COLO829 (cell line): ENCODE data around the gene HSBP1L1.
A peak's percentile ranks its signal among the peaks of the same experiment; 100 is the strongest.
"Not testable (repeated sequence)": the region's sequence is repeated elsewhere in the genome, so short reads cannot be mapped to it uniquely, and the experiment has no call there.

Experiments used
- DNase-seq: peaks from one replicate; pipeline ENCODE4 v3.0.0; 2012; ENCODE audit warnings: low spot score

Gene HSBP1L1

DNA sequence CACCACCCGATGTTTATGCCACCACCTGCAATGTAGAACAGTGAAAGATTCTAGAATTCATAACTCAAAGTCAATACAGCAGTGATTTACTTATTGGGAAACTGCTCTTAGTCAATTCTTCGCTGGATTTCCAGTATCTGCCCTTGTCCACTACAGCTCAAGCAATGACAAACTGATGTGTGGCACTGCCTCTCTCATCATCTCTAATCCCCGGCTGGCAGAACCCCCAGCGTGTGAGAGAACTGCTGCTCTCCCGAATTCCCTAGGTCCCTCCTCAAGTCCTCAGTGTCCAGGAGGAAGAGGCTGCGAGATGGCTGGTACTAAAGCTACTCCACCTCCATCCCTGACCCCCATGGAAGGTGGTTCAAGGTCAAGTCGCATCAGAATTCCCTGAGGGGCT is 22.3 kb downstream of the HSBP1L1 start:
- DNase-seq: no peak

DNA sequence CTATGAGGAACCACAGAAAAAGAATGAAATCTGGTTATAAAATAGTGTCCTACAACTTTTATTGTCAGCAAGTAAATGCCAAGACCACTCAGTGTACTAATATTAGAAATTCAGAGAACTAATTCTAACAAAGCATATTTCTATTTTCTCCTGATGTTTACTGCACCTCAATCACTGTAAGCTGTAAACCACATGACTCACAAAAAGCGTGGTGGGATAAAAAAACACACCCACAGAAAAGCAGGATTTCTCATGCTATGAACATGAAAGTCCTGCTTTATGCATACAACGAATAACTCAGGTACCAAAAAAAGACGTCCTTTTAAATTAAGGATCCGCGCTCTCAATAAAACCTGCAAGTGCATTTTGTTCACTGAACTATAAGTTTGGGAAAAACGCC is 23.1 kb downstream of the HSBP1L1 start:
- DNase-seq: peak; percentile 21

DNA sequence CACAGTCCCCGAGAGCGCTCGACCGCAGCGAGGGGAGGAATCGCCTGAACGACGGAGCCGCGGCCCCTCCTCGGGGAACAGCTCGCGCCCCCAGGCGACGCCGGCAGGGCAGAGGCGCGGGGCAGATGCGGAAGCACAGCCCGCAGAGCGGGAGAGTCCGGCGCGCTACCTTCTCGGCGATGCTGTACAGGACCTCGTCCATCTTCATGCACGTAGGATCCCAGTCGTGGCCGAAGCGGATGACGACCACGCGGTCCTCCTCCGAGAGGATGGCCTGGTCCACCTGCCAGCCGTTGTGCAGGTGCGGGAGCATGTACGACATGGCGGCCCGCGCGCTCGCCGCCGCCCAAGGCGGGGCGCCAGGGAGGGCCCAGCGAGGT is 23.6 kb downstream of the HSBP1L1 start:
- no peak for DNase-seq

DNA sequence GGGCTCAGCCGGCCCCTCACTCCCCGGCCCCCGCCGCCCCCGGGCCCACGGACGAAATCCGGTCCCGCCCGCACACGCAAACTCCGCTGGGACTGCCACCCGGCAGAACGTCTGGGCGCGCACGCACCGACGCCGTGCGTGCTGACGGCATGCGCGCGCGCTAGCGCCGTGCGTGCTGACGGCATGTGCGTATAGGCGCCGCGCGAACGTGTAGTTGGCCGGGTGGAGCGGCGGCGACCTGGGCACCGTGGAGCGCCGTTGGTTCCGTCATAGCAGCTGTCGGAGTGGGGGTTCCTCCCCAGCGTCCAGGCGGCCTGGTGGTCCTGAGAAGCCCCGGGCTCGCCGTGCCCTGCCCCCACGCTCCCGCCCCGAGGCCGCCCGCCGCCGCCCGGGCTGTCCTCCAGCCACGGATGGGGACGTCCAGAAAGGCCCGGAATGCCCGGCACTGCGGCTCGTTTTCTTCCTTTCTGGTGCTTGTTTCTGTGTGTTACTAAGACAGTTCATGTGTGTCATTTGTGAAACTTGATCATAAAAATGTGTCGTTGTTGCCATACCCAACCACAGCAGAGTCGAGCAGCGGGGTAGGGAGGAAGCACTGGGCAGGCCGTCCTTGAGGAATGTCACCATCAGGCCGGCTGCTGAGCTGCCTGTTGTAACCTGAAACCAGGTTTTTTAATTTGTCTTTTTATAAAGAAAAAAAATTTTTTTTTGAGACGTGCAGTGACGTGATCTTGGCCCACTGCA is 24.2 kb downstream of the HSBP1L1 start, which contains the start of gene TXNL4A:
Gene TXNL4A, minus strand, starts transcription at position 113 of the 744 bp plus-strand sequence. CDS start 171 bp downstream, outside the sequence.
- peak; percentile 56 for DNase-seq

DNA sequence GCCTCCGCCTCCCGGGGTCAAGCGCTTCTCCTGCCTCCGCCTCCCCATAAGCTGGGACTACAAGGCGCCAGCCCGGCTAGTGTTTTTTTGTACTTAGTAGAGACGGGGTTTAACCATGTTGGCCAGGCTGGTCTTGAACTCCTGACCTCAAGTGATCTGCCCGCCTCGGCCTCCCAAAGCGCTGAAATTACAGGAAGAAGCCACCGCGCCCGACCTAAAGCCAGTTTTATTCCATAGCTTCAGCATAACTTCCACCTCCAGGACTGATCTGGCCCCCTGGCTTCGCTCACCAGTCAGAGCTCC is 24.7 kb downstream of the HSBP1L1 start:
- DNase-seq: no peak

DNA sequence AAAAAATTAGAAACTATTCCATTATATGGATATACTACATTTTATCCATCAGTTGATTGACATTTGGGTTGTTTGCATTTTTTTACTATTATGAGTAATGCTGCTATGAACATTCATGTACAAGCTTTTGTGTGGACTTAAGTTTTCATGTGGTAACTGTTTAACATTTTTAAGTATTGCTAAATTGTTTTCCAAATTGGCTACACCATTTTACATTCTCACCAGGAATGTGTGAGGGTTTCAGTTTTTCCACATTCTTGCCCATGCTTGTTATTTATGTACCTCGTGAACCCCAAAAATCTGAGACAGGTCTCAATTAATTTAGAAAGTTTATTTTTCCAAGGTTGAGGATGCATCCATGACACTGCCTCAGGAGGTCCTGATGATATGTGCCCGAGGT is 27.1 kb downstream of the HSBP1L1 start:
- DNase-seq: no peak

DNA sequence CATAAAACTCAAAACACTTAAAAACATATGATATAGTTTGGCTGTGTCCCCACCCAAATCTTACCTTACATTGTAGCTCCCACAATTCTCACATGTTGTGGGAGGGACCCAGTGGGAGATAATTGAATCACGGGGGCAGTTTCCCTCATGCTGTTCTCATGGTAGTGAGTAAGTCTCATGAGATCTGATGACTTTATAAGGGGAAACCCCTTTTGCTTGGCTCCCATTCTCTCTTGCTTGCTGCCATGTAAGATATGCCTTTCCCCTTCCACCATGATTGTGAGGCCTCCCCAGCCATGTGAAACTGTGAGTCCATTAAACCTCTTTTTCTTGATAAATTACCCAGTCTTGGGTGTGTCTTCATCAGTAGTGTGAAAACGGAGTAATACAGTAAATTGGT is 35.3 kb downstream of the HSBP1L1 start:
- not testable (repeated sequence) for DNase-seq

DNA sequence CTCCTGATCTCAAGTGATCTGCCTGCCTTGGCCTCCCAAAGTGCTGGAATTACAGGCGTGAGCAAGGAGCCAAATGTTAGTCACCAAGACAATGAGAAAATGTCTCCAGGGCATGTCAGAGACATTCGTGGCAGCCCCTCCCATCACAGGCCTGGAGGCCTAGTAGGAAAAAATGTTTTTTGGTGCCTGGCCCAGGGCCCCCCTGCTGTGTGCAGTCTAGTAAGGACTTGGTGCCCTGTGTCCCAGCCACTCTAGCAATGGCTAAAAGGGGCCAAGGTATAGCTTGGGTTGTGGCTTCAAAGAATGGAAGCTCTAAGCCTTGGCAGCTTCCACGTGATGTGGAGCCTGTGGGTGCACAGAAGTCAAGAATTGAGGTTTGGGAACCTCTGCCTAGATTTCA is 36.4 kb downstream of the HSBP1L1 start:
- DNase-seq: no peak

DNA sequence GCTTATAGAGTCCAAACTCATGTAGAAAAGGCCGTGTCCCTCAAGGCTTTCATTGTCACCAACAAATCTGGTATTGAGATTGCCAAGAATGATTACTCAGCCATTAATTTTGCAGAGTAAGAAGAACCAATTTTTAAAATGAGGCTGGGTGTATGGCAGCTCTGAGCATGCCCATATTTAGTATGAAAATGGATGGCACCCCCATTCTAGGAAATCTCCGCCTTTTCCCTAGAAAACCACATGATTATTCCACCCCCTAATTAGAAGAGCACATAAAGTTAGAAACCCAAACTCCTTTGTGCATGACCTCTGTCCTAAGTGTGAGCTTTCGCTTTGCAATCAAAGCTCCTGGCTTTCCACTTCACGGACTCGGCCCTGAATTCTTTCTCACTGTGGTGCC is 38.0 kb downstream of the HSBP1L1 start:
- no peak for DNase-seq

DNA sequence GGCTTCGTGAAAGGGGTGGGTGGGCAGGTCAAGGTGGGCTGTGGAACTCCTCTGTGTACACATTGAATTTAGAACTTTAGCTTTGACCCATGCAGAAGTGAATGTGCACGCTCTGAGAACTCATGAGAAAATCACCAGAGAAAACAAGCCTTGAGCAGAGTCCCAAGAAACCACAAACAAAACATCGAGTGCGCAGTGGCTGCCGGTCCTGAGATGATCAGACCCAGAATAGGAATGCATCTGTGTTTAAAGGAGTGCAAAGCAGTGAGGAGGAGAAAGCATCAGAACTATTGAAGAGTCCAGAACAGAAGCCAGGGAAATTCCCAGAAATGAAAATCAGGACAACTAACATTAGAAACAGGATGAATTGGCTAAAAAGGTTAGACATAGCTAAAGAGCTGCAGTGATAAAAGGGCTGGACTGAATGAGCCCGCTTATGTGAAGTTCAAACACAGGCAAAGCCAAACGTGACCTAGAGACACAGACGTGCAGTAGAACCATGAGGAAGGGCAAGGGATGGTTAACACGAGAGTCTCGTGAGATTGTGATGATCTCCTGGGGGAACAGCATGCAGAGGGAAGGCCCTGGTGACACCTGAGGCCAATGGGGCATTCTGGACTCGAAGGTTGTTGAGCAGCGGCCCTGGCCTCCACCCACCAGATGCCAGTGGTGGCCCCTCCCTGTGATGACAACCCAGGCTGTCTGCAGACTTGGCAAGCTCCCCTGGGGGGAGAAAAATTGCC is 40.3 kb downstream of the HSBP1L1 start:
- no peak for DNase-seq

DNA sequence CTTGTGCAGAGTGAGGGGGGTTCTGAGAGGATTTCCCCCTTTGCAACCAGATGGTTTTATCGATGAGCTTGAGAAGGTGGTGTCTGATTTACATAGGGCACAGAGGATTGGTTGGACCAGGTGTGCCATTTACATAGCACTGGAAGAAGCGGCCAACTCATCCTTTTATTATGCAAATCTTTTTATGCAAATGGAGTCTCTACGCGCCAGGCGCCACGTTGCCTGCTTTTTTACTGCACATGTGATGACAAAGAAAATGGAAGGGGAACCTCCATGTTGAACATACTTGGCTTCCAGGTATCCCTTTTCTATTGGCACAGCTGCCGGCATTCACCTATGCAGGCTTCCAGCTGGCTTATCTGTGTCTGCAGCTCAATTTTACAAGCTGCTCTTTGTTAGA is 42.3 kb downstream of the HSBP1L1 start:
- no peak for DNase-seq

DNA sequence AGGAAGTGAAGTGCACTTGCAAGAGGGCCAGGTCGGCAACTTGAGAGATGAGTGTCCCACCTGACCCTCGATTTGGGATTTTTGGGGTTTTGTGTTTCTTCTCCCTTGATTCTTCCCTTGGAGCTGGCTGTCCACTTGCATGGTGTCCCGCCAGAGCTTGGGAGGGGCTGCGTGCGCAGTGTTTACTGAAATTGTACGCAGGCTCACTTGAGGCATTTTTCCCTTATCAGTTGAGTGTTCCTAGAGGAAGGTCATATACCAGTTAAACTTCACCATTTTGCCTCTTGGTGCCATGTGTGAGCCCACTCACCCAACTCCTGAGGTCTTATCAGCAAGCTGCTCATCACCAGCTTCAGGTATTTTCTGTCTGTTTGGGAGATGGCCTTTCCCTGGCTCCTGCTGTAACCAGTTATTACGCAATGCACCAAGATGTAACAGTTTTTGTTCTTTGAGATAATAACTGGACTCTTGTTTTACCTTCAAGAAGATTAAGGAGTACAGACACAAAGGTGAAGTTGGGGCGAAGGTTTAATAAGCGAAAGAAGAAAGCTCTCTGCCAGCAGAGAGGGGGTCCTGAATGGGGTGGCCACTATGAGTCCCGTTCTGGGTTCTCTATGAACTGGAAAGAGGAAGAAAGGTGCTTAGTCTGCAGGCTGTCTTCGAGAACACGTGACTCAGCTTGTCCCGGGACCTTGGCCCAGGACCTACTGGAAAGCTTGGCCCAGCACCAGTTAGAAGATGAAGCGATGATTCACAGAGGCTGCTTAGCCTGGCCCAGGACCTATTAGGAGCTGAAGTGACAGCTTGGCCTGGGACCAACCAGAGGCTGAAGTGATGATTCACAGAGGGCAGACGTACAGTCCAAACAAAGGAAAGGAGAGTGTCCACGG is 45.5 kb downstream of the HSBP1L1 start:
- DNase-seq: no peak

DNA sequence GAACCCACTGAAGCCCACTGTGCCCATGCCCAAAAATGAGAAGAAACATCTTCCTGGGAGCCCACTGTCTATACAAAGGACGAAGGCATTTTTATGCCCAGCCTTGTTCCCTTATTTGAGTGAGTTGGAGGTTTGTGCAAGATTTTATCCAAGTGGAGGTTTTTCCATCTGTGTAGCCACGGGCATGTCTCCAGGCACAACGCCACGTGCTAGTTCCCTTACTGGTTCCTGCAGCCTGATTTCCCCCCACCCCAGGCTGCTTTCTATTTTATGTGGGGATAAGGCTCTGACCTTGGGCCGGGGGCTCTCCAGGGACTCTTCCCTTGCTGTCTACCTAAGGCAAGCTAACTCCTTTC is 46.1 kb downstream of the HSBP1L1 start:
- DNase-seq: no peak

DNA sequence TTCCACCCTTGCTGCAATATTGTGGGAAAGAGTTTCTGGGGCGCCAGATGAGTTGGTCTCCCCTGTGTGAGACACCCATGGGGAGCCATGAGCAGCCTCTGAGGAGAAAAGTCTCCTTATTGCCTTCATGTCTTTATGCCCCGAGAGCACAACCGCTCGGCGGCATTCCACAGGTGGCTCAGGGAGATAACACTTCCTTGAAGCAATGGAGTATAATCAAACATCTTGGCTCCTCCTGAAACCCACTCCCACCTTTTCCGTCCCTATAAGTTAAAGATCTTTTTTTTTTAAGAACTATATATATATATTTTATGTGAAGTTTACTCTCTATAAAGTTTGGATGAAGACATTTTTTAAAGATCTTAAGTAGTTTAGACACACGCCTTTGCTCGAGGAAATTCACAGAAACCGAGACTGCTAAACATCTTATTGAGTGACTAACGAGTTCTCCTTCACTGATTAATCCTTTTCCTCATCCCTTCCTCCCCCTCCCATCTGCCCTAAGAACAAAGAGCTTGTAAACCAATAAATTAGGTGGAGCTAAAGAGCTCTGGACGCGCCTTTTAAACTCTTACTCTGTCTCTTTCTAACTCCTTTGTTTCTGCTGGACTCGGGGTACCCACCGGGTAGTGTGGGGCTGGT is 47.2 kb downstream of the HSBP1L1 start:
- not testable (repeated sequence) for DNase-seq

DNA sequence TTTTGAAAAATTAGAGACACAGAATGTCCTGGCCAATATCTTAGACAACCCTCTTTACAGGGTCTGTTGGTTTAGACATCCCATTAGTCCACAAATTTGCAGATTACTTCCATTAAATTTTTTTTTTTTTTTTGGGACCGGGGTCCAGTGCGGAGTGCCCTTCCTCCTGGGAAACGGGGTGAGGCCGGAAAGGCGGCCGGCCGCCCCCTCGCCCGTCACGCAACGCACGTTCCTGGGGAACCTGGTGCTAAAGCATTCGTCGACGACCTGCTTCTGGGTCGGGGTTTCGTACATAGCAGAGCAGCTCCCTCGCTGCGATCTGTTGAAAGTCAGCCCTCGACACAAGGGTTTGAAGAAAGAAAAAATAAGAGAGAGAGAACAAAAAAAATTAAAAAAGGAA is 48.3 kb downstream of the HSBP1L1 start:
- DNase-seq: no peak
